NCI-H82 treated with DMSO at 0.1 percent for 48 hours (cell line): Measurements from ENCODE around the gene CCDC149.

Source experiments
- DNase-seq: peaks from one replicate; lab custom pipeline; 2025; ENCODE audit not compliant: unreplicated experiment; lab: John Stamatoyannopoulos, UW

CCDC149 gene

DNA sequence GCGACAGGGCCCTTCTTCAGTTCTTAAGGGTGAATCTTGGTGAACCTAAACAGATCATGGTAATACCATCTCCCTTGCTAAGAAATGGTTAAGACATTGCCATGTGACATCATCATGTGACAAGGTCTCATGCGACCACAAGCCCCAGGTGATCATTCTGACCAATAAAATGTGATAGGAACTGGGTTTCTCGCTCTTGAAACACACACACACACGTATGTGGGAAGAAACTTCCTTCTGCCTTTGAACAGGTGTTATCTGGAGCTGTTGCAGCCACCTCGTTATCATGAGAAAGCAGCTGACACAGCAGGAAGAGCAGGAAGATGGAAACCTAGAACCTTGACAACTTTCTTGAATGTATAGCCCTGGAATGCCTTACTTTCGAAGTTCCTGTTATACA is 107.3 kb downstream of the CCDC149 start:
- no peak for DNase-seq

- no peak for DNase-seq
These were observed 107.8 kb downstream of the CCDC149 start for GRCh38 chr4:24805067-24805466.

- peak; percentile 50 for DNase-seq
These were observed 110.2 kb downstream of the CCDC149 start for GRCh38 chr4:24802648-24803047.

DNA sequence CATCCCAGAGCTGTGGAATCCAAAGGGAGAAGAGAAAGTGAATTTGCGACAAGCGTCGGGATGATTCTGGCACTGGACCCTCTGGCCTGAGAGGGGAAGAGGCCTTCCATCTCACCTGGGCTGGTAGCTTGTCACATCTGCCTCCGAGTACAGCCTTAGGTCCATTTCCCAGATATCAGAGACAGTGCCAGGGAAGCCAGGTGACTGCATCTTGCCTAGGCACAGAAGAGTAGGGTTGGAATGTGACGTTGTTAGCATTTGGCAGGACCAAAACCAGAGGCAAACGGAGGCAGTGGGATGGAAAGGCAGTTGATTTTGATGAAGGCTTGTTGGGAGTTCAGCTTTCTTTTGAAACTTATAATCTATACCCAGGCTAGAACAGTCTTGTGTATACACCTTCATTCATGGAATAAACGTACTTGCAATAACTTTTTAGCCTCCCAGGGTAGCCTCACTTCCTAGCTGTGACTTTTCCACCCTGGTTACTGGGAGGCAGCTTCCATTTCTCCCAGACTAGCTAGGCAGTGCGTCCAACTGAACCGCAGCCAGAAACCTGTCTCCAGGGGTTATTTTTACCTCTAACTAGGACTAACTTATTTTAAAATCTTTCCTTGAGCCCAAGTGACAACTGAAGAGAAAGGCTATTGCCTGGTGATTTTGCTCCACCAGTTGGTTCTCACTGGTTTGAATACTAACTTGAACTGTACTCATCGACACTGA is 111.5 kb downstream of the CCDC149 start:
- no peak for DNase-seq

- no peak for DNase-seq
These were observed 112.4 kb downstream of the CCDC149 start for GRCh38 chr4:24800325-24800895.

- no peak for DNase-seq
These were observed 113.1 kb downstream of the CCDC149 start for GRCh38 chr4:24799544-24800324.

DNA sequence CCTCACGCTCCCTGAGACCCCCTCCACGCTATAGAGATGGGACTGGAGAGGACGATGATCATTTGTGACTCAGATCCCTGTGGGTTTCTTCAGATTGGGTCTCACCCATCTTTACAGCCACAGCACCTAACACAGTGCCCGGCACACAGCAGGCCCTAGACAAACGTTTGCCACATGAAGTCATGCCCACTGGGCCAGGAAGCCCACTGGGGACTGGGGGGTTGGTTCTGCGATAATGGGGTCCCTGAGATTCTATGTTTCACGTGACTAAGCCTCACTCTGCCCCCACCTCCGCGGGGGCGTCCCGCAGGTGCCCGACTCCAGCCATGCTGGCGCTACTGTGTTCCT is 113.7 kb downstream of the CCDC149 start:
- DNase-seq: no peak

DNA sequence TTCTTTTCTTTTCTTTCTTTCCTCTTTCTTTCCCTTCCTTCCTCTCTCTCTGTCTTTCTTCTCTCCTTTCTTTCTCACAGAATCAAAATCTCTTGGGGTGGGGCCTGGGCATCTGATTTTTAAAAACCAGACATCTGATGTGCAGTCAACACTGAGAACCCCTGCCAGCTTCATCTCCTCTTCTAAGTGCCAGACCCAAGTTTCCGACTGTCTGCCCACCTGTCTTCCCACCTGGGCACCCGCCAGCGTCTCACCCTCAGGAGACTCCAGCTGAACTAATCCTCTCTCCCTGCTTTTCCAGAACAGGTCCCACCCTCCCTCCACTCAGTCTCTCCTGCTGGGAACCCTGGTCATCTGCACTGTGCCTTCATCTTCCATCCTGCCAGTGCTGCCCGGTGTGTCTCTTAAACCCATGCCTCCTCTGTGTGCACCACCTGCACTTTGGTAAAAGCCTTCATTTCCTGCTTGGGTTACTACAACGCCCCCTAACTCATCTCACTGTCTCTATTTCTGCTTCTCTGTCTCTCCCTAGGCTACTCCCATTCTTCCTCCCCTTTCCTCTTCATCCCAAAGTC is 114.7 kb downstream of the CCDC149 start:
- DNase-seq: no peak

- no peak for DNase-seq
These were observed 116.2 kb downstream of the CCDC149 start for GRCh38 chr4:24796620-24797019.

GRCh38 chr4:24795666-24796381 is 117.0 kb downstream of the CCDC149 start:
- DNase-seq: no peak

GRCh38 chr4:24794916-24795665 is 117.8 kb downstream of the CCDC149 start, which contains the start of gene SOD3:
TSS of gene SOD3 (plus strand) at chr4:24795573. CDS start at chr4:24799522, 3,949 bp downstream.
- DNase-seq: no peak

DNA sequence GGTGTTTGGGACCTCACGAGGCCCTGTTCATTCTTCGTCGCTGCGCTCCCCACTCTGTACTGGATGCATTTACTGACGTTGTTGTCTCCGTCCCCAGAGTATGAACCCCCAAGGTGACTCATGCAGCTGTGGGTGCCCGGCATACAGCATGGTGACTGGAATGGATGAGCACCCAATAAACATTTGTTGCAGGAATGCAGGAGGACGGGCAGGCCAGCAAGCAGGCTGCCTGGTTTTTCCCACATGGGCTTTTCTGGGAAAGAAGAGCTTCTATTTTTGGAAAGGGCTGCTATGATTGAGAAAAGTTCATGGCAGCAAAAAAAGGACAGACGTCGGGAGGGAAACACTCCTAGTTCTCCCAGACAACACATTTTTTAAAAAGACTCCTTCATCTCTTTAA is 118.4 kb downstream of the CCDC149 start:
- DNase-seq: no peak

GRCh38 chr4:24794051-24794450 is 118.8 kb downstream of the CCDC149 start:
- no peak for DNase-seq

DNA sequence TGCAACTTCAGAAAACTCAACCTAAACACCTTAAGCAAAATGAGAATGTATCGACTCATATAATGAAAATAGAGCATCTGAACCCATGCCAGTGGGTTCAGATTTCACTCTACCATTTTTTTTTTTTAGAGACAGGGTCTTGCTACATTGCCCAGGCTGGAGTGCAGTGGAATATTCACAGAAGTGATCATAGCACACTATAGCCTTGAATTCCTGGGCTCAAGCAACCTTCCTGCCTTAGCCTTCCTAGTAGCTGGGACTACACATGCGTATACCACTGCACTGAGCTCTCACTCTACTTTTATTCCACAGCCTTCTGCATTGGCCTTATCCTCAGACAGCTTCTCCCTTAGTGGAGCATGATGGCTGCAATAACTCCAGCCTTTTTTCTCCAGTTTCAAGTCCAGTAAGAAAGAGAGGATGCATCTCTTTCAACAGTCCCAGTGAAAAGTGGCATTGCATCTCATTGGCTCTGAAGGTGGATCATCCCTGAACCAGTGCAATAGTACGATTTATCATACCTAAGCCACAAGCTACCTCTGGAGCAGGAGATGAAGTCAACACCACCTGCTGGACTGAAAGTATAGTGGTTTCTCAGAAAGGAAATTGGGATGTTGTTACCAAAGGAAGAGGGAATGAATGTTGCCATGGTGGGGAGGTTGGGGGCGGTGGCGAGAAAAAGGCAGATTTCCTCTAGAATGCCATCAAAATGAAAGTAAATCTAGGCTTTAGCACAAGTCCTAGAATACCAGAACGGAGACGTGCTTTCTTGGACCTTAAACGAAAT is 119.4 kb downstream of the CCDC149 start:
- DNase-seq: no peak

DNA sequence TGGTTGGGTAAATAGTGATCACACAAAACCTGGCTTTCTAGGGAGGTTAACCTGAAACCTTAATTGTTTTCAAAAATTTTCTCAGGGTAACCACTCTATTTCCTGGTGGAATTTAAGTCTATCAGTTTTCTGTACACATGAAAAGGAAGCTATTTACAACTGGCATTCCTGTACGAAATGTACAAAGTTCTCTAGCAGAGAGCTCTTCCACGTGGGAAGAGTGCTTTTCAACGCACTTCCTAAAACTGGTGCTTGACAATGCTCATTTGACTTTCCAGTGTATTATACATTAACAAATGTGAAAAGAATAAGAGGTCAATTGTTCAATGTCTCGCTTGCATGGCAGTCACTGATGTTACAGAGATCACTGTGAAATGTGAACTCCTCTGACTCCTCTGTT is 120.3 kb downstream of the CCDC149 start:
- DNase-seq: no peak

DNA sequence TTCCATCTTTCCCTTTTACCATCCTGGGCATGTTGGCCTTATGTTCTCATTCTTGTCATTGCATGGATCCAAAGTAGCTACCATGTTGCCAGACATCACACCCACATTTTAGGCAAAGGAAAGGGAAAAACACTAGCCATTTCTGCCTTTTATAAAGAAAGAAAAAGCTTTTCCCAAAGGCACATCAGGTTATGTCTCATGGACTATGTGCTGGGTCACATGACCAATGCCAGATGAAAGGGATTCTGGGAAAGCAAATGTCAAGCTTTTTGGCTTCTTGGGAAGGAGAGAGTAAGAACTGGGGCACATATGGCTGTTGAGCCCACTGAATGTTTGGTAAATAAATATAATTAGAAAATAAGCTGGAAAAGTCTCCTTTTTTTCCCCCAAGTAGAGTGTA is 121.8 kb downstream of the CCDC149 start:
- no peak for DNase-seq

- no peak for DNase-seq
These were observed 129.3 kb downstream of the CCDC149 start for GRCh38 chr4:24783506-24783905.

GRCh38 chr4:24781999-24782745 is 130.7 kb downstream of the CCDC149 start:
- no peak for DNase-seq

- no peak for DNase-seq
These were observed 131.8 kb downstream of the CCDC149 start for GRCh38 chr4:24780936-24781495.
